ENCODE data around the gene SNPH. TPM values are rescaled to one million over a fixed set of nuclear protein-coding genes. Genes with fewer than 3 reads are reported as not detected.

Gene SNPH
- polyA plus RNA-seq, 1 donor, result 9.3 TPM

DNA sequence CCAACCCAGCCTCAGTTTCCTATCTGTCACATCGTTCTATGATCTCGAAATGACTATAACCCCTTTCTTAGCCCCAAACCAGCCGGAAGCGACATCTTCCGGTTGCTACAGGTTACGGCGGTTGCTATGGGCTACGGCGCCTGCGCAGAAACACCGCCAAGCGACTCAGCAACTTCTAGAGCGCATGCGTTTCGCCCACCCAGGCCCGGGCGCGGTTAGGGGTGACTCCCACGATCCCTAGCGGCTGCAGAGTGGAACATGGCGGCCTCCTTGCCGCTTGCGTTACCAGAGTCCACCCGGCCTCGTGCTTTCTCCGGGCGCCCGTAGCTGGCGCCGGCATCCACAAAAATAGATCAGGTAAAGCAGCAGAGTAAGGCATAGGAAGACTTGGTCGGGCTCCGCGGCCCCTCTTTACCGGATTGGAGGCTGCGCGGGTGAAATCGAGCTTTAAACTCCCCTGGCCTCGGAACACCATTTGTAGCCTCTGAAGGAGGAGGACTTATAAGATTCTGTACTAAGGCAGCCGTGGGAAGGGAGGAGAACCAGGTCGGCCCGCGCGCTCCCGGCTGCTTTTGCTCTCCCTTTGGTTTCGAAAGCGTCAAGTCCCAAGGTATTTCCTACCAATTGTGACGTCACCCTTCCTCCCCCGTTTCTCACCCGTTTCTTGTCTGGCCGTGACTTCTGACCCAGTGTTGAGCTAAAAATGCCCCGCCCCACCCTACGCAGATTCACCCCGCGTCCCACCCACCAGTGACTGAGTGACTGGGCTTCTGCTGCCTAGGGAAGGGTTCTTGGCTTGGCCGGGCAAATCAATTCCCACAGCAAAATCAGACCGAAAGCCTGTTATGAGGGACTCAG lies 59.3 kb downstream of the SNPH start:
- DNase-seq, result peak; percentile 96

DNA sequence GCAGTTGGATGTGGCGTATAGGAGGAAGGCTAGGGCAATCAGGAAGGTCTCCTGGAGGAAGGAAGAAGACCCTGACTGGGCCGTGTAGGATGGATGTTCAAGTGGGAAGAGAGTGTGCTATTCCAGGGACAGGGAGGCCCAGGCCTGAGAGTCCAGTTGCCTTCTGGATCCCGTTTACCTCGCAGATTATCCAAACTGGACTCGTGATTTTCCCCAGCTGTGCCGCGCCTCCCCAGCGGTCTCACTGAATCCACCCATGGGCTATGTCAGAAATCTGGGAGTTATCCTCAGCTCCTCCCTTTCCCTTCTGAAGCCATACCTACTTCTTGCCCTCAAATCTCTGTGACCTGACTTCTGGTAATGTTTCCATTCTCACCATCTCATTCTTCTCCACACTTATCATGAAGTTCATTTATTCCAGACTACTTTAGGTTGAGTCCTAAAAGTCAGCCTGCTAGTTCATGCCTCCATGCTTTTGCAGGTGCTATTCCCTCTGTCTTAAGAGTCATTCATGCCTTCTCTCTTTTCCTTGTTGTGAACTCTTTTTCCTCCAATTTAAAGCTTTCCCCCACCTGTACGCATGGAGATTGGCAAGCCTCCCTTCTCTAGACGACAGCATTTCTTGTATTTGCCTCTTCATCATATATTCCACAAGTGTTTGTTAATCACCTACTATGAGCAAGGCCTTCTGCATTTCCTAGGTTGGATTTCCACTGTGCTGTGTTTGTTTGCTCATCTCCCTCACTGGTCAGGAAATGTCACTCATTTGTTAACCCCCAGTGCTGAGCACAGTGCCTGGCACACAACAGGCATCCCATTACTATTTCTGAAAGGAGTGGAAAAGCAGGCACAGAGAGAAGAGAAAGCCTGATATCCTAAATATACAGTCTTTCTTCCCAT lies 60.2 kb downstream of the SNPH start:
- no peak for DNase-seq

DNA sequence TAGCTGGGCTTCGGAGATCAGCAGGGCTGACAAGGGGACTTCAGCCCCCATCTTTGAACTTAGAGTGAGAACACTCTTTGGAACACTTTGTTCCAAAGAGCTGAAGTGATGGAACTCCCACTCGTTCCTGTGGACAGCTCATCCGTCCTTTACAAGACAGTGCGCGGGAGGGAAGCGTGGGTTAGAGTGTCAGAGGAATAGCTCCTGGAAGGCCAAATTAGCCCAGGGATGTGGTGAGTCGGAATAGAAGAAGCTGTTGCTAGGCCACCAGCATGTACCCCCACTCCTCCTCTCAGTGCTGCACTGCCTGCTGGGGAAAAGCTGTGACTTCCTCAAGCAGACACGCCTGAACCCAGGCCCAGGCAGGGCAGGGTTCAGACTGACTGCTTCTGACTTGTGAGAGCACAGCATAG lies 61.2 kb downstream of the SNPH start:
- no peak for DNase-seq

DNA sequence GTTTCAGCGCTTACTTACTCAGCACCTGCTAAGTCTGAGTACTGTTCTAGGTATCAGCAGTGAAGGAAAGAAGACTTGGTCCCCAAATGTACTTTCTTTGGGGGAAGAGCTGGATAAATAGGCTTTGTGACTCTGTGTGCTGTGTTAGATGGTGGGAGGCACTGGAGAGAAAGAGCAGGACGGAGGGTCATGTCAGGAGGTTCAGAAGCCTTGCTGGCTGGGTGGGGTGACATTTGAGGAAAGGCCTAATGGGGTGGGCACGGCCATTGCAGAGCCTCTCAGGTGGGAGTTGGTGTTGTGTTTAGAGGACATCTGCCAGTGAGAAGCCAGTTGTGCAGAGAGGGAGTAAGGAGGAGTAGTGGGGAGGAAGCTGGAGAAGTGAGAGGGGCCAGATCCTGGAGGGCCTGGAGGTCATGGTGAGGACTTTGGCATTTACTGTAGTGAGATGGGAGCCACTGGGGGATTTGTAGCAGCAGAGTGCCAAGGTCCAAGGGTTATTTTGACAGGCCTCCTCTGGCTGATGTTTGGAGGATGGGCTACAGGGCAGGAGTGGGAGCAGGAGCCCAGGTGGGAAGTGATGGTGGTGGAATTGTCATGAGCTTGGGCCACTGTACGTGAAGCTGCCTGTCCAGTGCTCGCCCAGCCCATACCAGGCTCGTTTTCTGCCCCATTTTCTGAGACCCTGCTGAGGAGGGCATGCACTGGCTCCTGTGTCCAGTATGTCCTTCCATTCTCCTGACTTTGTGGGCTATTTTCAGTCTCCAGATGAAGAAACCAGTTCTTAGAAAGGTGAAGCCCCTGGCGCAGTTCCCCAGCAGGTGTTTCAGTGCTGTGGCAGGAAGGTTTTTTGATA lies 62.0 kb downstream of the SNPH start:
- DNase-seq, result no peak

DNA sequence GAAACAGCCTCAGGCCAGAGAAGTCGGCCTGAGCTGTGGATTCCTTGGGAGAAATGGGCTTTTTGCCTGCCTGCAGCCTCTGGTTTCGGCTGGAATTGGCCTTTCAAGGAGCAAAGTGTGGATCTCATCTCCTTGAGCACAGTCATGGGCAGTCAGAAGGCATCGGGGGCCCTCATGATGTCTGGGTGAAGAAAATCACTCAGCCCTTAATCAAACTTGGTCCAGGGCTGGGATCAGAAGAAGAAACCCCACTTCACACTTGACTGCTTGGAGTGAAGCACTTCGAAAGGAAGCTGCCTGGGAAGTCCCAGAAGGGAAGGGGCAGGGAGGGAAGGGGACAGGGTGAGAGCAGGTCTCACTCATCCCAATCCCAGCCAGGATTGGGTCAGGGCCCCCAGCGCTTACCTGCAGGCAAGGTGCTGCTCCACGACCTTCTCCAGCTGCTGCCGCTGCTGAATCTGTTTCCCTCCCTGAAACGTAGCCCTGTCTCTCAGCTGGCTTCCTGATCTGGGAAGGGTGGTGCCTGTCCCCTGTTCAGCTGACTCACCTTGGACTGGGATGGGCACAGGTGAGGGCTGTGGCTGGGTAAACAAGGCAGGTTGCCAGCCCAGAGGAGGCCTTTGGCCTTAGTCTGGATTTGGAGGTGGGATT lies 62.7 kb downstream of the SNPH start, which contains the start of gene SDCBP2:
Gene SDCBP2, minus strand, starts transcription at position 460 of the 651 bp plus-strand sequence. CDS start 8,723 bp downstream, outside the sequence.
- no peak for DNase-seq

DNA sequence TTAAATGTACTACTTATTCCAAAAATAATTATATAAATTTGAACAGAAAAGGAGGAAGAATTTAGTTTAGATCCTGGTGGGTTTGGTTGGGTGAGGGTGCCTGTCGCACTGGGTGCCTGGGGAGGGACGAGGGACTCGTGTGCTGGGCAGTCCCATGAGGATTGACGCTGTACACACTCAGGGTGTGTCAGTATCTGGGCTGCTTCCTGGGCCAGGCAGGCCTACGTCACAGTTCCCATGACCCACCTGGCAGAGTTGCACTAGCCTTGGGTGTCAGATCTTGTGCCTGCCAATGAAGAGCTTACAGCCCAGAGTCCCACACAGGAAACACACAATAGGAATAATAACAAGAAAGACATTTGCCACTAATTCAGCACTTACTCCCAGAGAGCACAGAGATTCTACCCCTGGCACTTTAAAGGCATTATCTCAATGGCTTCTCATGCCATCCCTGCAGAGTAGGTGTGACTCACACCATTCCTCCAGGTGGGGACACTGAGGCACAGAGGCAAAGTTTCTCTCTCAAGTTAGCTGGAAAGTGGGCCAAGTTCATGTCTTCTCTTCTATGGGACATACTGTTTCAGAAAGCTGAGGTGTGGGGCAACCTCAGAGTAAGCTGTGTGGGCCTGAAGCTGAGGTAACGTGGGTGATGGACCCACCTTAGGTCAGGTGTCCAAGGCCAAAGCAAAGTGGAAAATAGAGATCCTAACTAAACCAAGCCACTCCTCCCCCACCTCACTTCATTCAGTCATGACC lies 64.2 kb downstream of the SNPH start:
- no peak for DNase-seq

DNA sequence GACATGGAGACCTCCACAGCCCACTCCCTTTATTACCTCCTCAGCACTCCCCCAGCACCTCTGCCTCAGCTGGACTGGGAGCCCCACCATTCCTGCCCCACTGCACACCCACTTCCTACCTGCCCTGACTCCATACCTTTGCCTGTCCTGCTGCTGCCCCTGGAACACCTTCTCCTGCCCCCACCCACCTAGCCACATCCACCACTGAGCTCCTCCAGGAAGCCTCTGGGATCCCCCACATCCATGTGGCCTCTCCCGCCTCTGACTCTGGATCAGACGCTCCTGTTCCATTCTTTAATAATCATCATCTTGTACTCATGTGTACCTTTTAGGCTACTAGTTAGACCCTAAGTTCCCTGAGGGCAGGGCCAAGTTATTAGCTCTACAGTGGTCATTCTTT lies 65.0 kb downstream of the SNPH start:
- no peak for DNase-seq

DNA sequence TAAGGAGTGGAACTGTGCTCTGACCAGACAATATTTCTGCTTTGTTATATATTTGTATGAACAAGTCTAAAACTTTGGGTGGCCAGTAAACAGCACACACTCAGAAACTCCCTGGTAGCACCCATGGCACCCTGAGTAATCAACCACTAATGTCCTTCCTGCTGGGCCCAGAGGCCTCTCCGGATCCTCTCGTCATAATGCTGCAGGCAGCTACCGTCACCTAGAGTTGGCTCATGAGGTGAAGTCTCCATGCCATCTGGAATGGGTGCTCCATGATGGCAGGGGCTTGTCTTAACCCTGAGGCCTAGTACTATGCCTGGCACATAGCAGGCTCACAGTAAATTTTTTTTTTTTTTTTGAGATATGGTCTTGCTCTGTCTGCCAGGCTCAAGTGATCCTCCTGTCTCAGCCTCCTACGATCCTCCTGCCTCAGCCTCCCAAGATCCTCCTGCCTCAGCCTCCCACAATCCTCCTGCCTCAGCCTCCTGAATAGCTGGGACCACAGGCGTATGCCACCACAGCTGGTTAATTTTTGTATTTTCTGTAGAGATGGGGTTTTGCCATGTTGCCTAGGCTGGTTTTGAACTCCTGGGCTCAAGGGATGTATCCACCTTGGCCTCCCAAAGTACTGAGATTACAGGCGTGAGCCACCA lies 65.8 kb downstream of the SNPH start:
- no peak for DNase-seq

DNA sequence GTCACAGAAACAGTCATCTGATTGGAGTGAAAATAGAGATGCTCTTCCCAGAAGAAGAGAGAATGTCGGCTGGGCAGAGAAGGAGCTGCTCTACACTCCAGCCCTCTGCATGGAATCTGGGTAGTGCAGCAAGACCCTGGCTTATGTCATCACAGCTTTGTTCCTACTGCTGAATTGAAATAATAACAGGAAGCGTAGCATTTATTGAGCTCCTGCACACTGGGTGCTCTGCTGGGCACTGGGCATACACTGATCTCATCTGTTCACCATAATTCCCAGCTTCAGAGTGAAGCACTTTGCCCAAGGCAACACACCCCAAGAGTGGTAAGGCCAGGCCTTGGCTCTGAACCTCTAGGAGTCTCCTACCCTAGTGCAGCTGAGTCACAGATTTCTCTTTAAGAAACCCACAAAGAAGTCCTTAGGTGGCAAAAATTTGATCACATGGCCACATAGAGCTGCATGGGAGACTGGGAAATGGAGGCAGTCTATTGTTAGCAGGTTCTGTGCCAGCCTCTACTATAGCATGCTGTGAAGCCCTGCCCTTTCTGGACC lies 66.7 kb downstream of the SNPH start:
- DNase-seq, result no peak

DNA sequence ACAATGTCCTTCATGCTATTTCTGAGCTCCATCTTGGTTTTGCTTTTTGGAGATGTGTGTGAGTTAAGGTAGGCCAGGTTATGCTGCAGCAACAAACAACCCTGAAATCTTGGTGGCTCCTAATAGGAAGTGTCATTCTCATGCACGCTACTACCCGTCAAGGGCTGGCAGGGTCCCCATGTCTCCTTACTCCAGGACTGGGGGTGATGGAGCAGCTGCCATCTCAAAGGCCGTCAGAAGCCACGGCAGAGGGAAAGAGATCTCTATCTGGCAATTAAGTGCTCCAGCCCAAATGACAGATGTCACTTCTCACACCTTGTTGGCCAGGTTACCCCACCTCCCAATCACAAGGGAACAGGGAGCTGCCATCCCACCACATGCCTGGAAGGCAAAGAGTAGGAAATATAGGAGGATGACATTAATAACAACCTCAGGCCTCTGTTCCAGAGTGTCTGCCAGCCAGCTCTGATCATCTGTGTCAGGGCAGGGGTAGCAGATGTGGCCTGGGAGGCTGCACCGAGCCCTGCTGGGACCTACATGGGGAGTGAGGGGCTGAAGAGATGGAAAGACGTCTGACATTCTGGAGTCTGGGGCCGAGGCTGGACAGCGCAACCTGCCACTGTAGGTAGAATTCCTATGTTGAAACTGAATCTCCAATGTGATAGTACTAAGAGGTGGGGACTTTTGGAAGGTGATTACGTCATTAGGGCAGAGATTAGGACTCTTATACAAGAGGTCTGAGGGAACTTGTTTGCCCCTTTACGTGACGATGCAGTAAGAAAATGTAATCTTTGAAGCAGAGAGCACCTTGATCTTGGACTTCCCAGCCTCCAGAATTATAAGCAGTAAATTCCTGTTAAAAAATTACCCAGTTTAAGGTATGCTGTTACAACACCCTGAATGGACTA lies 67.6 kb downstream of the SNPH start:
- DNase-seq, result no peak

DNA sequence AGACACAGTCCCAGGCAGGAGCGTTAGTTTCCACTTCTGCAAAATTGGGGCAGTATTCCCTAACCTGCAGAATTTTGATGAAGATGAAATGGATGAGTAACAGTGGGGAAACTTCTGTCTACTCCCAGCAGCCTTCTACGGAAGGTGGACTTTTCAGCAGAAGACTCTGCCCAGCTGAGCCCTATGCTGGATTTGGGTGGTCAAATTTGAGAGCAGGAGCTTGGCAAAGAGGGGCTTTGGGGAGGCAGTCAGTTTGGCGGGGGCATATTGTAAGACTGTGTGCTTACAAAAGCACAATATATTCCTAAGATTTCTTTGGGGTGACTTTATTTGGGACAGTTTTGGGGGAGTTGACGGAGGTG lies 68.3 kb downstream of the SNPH start:
- DNase-seq, result no peak

DNA sequence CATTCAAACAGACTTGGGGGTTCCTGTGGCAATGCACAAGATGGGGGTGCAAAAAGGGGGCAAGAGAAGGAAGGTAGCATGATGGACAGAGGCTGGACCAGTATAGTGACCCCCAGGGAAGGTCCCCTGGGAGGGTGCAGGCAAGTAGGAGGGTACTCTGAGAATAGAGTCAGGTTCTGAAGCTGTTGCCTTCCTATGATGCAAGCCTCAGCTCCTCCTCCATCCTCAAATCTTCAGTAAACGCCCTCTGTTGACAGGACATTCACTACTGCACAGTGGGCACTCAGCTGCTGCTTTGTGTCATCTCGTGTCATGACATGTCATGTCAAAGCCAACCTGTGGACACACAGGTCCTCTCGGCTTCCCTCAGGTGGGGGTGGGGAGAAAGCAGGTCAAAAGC lies 68.7 kb downstream of the SNPH start:
- no peak for DNase-seq

DNA sequence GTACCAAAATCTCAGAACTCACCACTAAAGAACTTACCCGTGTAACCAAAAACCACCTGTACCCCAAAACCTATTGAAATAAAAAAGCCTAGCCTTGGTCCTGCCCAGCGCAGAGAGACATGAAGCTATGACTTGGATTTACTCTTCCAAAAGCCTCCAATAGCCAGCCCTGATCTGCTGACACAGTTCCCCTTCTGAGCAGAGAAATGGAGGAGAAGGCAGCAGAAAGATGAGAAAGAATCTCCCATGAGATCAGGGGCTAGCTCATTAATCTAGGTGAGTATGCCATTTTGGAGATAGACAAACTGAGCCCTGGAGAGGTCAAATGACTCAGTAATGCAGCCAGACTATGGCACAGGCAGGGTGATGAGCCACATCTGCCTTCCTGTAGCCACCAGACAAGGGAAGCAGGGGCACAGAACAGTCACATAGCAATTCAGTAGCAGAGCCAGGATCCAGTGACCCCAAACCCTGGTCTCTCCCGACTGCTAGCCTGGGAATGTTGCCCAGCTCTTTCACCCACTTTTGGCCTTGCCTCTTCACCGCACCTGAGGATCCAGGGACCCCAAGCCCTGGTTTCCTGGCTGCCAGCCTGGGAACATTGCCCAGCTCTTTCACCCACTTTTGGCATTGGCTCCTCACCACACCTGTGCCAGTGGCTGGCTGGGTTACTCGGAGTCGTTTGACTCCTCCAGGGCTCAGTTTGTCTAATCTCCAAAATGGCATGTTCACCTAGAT lies 70.0 kb downstream of the SNPH start:
- DNase-seq, result no peak

DNA sequence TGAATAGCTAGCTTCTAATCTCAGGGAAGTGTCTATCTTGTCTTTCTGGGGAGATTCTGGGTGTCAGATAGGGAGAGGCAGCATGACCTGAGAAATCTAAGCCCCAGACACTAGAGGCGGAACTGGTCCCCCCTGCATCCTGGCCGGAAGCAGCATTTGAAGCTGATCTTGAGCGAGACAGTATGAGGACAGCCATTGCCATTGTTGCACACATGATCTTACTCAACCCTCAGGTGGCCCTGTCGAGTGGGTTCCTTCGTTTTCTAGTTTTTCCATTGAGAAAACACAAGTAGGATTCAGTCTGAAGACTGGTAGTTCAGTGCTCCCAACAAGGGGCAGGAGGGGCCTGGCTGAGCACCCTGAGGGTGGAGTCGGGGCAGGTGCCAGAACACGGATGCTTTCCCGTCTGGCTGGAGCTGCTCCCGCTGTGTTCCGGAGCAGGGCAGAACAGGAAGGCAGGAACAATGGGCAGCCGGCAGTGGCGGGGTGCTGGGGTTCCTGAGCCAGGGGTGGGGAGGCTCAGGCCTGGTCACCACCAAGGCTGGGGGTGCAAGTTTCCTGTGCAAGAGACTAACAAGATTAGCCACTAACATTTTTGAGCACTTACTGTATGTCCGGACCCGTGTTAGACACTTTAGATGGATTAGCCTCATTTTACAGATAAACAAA lies 70.7 kb downstream of the SNPH start:
- no peak for DNase-seq

DNA sequence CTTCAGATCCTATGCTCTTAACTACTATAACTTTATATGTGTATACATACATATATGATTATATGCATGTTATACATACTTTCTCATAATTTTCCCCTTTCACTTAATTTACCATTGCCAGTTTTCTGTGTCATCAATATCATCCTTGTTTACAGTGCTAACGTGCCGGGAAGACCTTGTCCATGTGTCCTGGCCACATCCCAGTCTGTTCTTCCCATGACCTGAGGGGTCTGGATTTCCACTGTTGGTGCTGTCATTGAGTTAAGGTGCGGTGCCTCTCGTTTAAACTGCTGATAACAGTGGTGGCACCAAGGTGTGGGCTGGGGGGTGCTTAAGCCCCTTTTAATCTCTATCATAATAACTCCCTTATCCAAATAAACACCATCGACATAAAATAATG lies 71.3 kb downstream of the SNPH start:
- DNase-seq, result no peak

DNA sequence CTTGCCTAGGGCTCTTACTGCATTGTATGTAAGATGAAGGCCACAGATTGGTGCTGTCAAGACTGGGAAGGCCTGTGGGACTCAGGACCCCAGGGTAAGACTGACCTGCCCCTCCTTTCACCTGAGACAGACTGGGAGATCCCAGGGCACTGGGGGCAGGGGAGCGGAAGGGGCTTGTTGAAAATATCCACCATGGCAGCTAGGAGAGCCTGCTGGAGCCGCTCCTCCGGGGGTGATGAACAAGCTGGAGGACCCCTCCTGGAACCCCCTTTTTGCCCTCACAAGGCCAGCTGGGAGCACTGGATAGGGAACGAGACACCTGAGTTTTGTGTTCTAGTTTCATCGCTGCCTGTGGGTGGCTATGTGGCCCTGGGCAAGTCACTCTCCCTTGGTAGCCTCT lies 72.0 kb downstream of the SNPH start:
- no peak for DNase-seq

DNA sequence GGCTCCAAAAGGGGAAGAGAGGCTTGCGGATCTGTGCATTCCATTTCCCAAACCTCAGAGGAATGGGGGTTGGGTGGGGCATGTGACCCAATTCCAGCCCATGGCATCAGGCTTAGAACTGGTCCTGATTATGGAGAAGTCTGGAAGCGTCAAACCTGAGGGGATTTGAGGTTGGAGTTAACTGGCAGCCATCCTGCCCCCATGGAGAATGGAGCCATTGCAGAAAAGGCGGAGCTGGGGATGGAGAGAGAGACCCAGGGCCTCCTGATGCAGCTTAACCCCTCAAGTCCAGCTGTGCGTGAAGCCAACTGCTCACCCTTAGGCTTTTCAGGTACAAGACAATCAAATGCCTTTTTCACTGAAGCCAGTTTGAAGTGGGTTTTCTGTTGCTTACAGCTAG lies 72.7 kb downstream of the SNPH start:
- DNase-seq, result no peak

Measured in hindlimb muscle (tissue), 1 donor.